ENCODE results near the gene SLC9A5.

The SLC9A5 gene

GRCh38 chr16:67294938-67295361 lies 46.2 kb downstream of the SLC9A5 start:
- H3K4me3 ChIP-seq (replicated peaks; ENCODE audit: low read depth, low read length), result no peak overlapping the region
- peak; percentile 70 for DNase-seq (ENCODE audit: low read depth)
- peak; percentile 24 for TF ChIP-seq CTCF (IDR thresholded peaks at IDR 0.05; ENCODE audit: low read length, missing control alignments)

GRCh38 chr16:67296420-67296819 lies 47.6 kb downstream of the SLC9A5 start:
- TF ChIP-seq CTCF (IDR thresholded peaks at IDR 0.05; ENCODE audit: low read length, missing control alignments), result no peak
- DNase-seq (ENCODE audit: low read depth), result peak; percentile 36
- H3K4me3 ChIP-seq (replicated peaks; ENCODE audit: low read depth, low read length), result no peak overlapping the region

- no peak for DNase-seq (ENCODE audit: low read depth)
- H3K4me3 ChIP-seq (replicated peaks; ENCODE audit: low read depth, low read length), result no peak overlapping the region
- TF ChIP-seq CTCF (IDR thresholded peaks at IDR 0.05; ENCODE audit: low read length, missing control alignments), result no peak
Observed at GRCh38 chr16:67298277-67298676, 49.5 kb downstream of the SLC9A5 start.

GRCh38 chr16:67299269-67299668 lies 50.5 kb downstream of the SLC9A5 start:
- H3K4me3 ChIP-seq (replicated peaks; ENCODE audit: low read depth, low read length), result no peak overlapping the region
- DNase-seq (ENCODE audit: low read depth), result no peak
- TF ChIP-seq CTCF (IDR thresholded peaks at IDR 0.05; ENCODE audit: low read length, missing control alignments), result no peak

GRCh38 chr16:67301080-67301782 lies 52.5 kb downstream of the SLC9A5 start:
- no peak for DNase-seq (ENCODE audit: low read depth)
- no peak for TF ChIP-seq CTCF (IDR thresholded peaks at IDR 0.05; ENCODE audit: low read length, missing control alignments)
- no peak overlapping the region for H3K4me3 ChIP-seq (replicated peaks; ENCODE audit: low read depth, low read length)

- no peak for TF ChIP-seq CTCF (IDR thresholded peaks at IDR 0.05; ENCODE audit: low read length, missing control alignments)
- no peak for DNase-seq (ENCODE audit: low read depth)
- no peak overlapping the region for H3K4me3 ChIP-seq (replicated peaks; ENCODE audit: low read depth, low read length)
Observed at GRCh38 chr16:67302076-67302475, 53.3 kb downstream of the SLC9A5 start.

GRCh38 chr16:67302970-67303369 lies 54.2 kb downstream of the SLC9A5 start:
- TF ChIP-seq CTCF (IDR thresholded peaks at IDR 0.05; ENCODE audit: low read length, missing control alignments), result no peak
- no peak for DNase-seq (ENCODE audit: low read depth)

More at GRCh38 chr16:67302970-67303369, 54.2 kb downstream of the SLC9A5 start:
- no peak overlapping the region for H3K4me3 ChIP-seq (replicated peaks; ENCODE audit: low read depth, low read length)
